RWPE1 (cell line): Measurements from ENCODE around the gene ADIPOR2.

Source experiments
- CTCF ChIA-PET: fragments of 350-600 bp; sonication (Branson Sonifier 250); formaldehyde crosslinking; extraction: SDS; loops from one replicate; lab custom pipeline; 2021; lab: Yijun Ruan, JAX
- POLR2A ChIA-PET: fragments of 400-600 bp; formaldehyde crosslinking; extraction: SDS; loops from one replicate; lab custom pipeline; 2020; ENCODE audit warnings: antibody characterized with exemption; ENCODE audit not compliant: low non-redundant PET; lab: Yijun Ruan, JAX
- DNase-seq: peaks from one replicate; pipeline ENCODE4 v3.0.0; 2012; ENCODE audit warnings: low spot score
- H3K27ac ChIP-seq: fragments of 450-650 bp; 2 replicates; pipeline ENCODE4 v1.5.1; 2017
- CTCF ChIP-seq: fragments of 450-650 bp; conservative IDR thresholded peaks from 2 replicates; pipeline ENCODE4 v1.5.1; 2017; ENCODE audit warnings: low read depth, mild to moderate bottlenecking

The ADIPOR2 gene

GRCh38 chr12:1829306-1829900 is 138.5 kb downstream of the ADIPOR2 start:
- no peak for TF ChIP-seq CTCF
- DNase-seq = no peak
- ChIA-PET CTCF (no interaction called here), POLR2A (no interaction called here)
- H3K27ac ChIP-seq = no peak overlapping the region

- CTCF ChIA-PET = interaction anchor here (0.6 to 1.2 kb wide), 2 partner anchors 110 to 180 kb away, joined by 3 read pairs; no protein-coding TSS in a partner anchor
- POLR2A ChIA-PET = no interaction called here
- no peak for DNase-seq
- no peak for TF ChIP-seq CTCF
- H3K27ac ChIP-seq = no peak overlapping the region
Measured at GRCh38 chr12:1830401-1830845, 139.6 kb downstream of the ADIPOR2 start.

GRCh38 chr12:1830981-1831963 is 140.4 kb downstream of the ADIPOR2 start:
- TF ChIP-seq CTCF = no peak
- no peak overlapping the region for H3K27ac ChIP-seq
- DNase-seq = peak; percentile 70
- ChIA-PET CTCF (interaction anchor here (1.2 kb wide), 1 partner anchor 109 kb away, joined by 3 read pairs; no protein-coding TSS in a partner anchor), POLR2A (no interaction called here)

- ChIA-PET CTCF (no interaction called here), POLR2A (no interaction called here)
- no peak for TF ChIP-seq CTCF
- no peak for DNase-seq
- H3K27ac ChIP-seq = no peak overlapping the region
Measured at GRCh38 chr12:1832801-1833595, 142.1 kb downstream of the ADIPOR2 start.

GRCh38 chr12:1833596-1834028 is 142.7 kb downstream of the ADIPOR2 start:
- H3K27ac ChIP-seq = no peak overlapping the region
- no peak for TF ChIP-seq CTCF
- CTCF ChIA-PET = no interaction called here
- POLR2A ChIA-PET = no interaction called here
- no peak for DNase-seq
